Upper lobe of left lung (tissue), 4 donors: Measurements from ENCODE around the gene ARID4B.

ENCODE experiments used
- EP300 ChIP-seq, 4 donors: sonication (generic); formaldehyde crosslinking; IDR thresholded peaks; one replicate each; pipeline ENCODE4 v1.5.1; 2017; ENCODE audit warnings: antibody characterized with exemption in 4 of 4, control low read depth in 2 of 4
- POLR2A ChIP-seq, 4 donors: fragments of 450-650 bp; IDR thresholded peaks; one replicate each; pipeline ENCODE4 v1.5.1; 2016 to 2017; ENCODE audit warnings: antibody characterized with exemption in 4 of 4, mild to moderate bottlenecking in 2 of 4
- POLR2AphosphoS5 ChIP-seq, 2 donors: sonication (generic); formaldehyde crosslinking; IDR thresholded peaks; one replicate each; pipeline ENCODE4 v1.5.1; 2017; ENCODE audit warnings: antibody characterized with exemption in 2 of 2
- TF ChIP-seq, protein P1 (sequence below), 6 experiments: fragments of 450-650 bp in 4 of 6; fragments of 200-600 bp in 2 of 6; sonication (generic) in 2 of 6; IDR thresholded peaks; one replicate each; pipeline ENCODE4 v1.5.1; 2016 to 2019; ENCODE audit warnings: antibody characterized with exemption in 6 of 6

DNA sequence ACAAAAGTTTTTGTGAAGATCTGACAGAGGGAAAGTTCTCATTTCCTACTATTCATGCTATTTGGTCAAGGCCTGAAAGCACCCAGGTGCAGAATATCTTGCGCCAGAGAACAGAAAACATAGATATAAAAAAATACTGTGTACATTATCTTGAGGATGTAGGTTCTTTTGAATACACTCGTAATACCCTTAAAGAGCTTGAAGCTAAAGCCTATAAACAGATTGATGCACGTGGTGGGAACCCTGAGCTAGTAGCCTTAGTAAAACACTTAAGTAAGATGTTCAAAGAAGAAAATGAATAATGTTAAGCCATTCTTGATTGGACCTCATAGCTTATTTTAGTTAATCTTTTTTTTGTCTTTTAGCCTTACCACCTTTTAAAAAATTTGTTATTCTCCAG, 14.5 kb upstream of the ARID4B start:
- TF ChIP-seq, protein P1, sequence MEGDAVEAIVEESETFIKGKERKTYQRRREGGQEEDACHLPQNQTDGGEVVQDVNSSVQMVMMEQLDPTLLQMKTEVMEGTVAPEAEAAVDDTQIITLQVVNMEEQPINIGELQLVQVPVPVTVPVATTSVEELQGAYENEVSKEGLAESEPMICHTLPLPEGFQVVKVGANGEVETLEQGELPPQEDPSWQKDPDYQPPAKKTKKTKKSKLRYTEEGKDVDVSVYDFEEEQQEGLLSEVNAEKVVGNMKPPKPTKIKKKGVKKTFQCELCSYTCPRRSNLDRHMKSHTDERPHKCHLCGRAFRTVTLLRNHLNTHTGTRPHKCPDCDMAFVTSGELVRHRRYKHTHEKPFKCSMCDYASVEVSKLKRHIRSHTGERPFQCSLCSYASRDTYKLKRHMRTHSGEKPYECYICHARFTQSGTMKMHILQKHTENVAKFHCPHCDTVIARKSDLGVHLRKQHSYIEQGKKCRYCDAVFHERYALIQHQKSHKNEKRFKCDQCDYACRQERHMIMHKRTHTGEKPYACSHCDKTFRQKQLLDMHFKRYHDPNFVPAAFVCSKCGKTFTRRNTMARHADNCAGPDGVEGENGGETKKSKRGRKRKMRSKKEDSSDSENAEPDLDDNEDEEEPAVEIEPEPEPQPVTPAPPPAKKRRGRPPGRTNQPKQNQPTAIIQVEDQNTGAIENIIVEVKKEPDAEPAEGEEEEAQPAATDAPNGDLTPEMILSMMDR (IDR thresholded peaks at IDR 0.05): no peak
- no peak for TF ChIP-seq EP300 (IDR thresholded peaks at IDR 0.05)
- no peak for TF ChIP-seq POLR2A (IDR thresholded peaks at IDR 0.05)
- TF ChIP-seq POLR2AphosphoS5 (IDR thresholded peaks at IDR 0.05): no peak
